Psoas muscle (tissue), 7 donors: Measurements from ENCODE around the gene SUCLG1. TPM values are rescaled to one million over a fixed set of nuclear protein-coding genes. Genes with fewer than 3 reads are reported as not detected.

Experiments used
- polyA plus RNA-seq, 3 donors: library from polyadenylated mRNA; stranded (reverse); fragments of 200-250 nt; gene quantifications; one replicate each; pipeline ENCODE4 v1.2.3, GENCODE V29; 2013
- total RNA-seq, 4 donors: library from RNA; stranded (reverse); fragmentation: NEBNext Ultra II Directional in 2 of 4; extraction: Animal tissue kit (Norgen Biotek cat#: 25700) in 2 of 4; gene quantifications; one replicate each; pipeline versions ENCODE4 v1.2.1 to v1.2.4, GENCODE V29; 2021 to 2023
- donor health status: healthy with polysubstance abuse.
- donor health status: DM: no; HTN: no; CAD: no; lungs with moderate emphysema.
- donor health status: Bipolar disorder and iron deficiency.
- donor health status: healthy.
- donor health status: DM: no; HTN: no; CAD: no.
- donor health status: DM: no; HTN: no; CAD: no.
- donor health status: DM: yes; HTN: yes; CAD: no.

Gene SUCLG1
- total and polyA plus RNA-seq, 7 donors = 112 to 184 (median 164) TPM

Other genes starting within 250 kb of the SUCLG1 start
- under 1 TPM in 2 of 4 donors, not detected in 2; 0.08 to 0.09 TPM for gene DNAH6, start 57.2 kb upstream of the SUCLG1 start, total RNA-seq
- under 1 TPM in 2 of 3 donors, not detected in 1; 0.01 to 0.05 TPM for gene DNAH6, start 57.2 kb upstream of the SUCLG1 start, polyA plus RNA-seq